HG02840 (cell line): ENCODE data around the gene DPY19L3.
"Not testable (repeated sequence)": the region's sequence is repeated elsewhere in the genome, so short reads cannot be mapped to it uniquely, and the experiment has no call there.

Experiments used
- ATAC-seq: cut with Tn5 transposase; IDR thresholded peaks from one replicate; pipeline ENCODE4 v1.9.1; 2021; ENCODE audit warnings: mild to moderate bottlenecking, moderate library complexity, moderate number of reproducible peaks; ENCODE audit not compliant: unreplicated experiment, low FRiP score

DPY19L3 gene

DNA sequence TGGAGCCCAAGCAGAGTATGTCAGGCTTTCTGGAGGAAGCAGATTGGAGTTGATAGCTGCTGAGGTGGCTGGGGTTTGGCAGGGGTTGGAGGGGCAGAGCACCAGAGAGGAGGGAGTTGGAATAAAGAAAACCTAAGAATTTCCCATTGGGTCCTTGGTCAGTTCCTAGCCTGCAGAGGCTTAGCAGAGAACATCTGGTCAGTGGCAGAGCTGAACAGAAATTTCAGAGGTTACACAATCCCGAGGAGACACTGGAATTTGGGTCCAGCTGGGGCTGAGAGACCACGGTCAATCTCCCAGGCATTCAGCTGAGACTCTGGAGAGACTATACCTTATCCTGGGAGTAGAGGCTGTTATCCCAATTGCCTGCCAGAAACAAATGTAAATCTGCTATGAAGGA is 84.4 kb downstream of the DPY19L3 start:
- no peak for ATAC-seq

- no peak for ATAC-seq
These were observed 91.8 kb downstream of the DPY19L3 start for GRCh38 chr19:32497391-32497790.

DNA sequence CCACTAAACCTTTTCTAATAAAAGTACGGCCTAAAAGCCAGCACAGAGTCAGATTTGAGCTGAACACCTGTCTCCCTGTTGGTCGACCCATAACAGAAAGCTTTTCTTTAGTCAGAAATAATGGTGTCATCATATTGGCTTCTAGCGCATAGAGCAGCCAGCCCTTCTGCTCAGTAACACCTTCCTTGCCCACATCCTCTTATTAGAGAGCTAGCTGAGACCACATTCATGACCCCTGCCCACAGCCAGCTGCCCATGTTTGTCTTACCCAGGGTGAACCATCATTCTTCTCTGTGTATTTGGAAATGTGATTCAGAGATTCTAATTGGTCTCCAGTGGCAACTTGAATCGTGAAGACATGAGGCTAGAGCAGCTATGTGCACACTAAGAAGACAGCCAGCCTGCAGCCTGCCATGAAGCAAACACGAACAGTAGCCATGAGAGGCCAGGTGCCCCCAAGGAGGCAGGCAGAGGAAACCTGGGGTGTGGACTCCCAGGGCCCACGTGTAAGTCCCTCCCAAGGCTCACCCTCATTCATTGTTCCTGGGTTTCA is 93.2 kb downstream of the DPY19L3 start:
- ATAC-seq = no peak

- ATAC-seq = not testable (repeated sequence)
These were observed 106.9 kb downstream of the DPY19L3 start for GRCh38 chr19:32512498-32512897.

GRCh38 chr19:32519023-32519422 is 113.5 kb downstream of the DPY19L3 start:
- no peak for ATAC-seq

DNA sequence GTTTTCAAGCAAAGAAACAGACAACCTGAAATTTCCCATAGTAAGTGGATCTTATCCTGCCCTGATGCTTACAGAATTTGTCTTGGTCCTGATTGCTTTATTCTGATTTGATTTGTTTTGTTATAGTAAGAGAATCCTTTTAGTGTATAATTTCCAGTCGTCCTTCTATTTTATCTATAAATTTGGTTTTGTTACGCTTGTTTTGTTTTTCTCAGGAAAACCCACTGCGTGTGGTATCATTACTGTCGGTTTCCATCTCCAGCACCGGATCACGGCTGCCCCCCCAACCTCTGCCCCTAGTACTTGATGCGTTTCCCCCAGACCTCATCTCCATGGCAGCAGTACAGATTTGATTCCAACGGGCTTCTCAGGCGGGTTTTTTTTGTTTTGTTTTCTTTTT is 117.4 kb downstream of the DPY19L3 start:
- no peak for ATAC-seq

GRCh38 chr19:32526895-32527294 is 121.3 kb downstream of the DPY19L3 start:
- no peak for ATAC-seq

GRCh38 chr19:32530773-32531172 is 125.2 kb downstream of the DPY19L3 start:
- ATAC-seq = no peak

- no peak for ATAC-seq
These were observed 126.7 kb downstream of the DPY19L3 start for GRCh38 chr19:32532233-32532632.
